Measurements from ENCODE around the gene PDSS2. TPM values are rescaled to one million over a fixed set of nuclear protein-coding genes. Genes with fewer than 3 reads are reported as not detected.

Gene PDSS2
- total and polyA plus RNA-seq, 9 of the 15 experiments (the other 6 are each of a cell fraction or from before 2014, with no cell fraction given): 5.8 to 21.1 (median 12.0) TPM

DNA sequence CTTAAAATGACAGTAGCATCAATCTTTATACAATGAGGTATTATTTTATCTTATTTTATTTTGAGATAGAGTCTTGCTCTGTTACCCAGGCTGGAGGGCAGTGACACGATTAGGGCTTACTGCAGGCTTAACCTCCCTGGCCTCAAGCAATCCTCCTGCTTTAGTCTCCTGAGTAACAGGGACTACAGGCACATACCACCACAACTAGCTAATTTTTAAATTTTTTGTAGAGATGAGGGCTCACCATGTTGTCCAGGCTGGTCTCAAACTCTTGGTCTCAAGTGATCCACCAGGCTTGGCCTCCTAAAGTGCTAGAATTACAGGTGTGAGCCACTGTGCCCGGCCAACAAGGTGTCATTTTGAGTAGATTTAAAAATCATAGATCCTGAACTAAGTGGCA lies 125.9 kb downstream of the PDSS2 start:
- ATAC-seq: no peak
- 76% methylated on average over 2 of the region's 2 CpGs for WGBS (ENCODE audit: insufficient coverage, low coverage, missing lambda C conversion rate)
- ChIA-PET POLR2A (no interaction called here), CTCF (ENCODE audit: low intra/inter-chr PET ratio) (interaction anchor here (0.6 kb wide), 1 partner anchor 196 kb away, joined by 3 read pairs; no protein-coding TSS in a partner anchor)
- BruUV-seq (replicated peaks): no TSS peak
- intact Hi-C loops (cut with micrococcal nuclease): no loop called here
- no peak for DNase-seq (ENCODE audit: extremely low read depth in 1 of 4, low spot score in 3 of 4)
- no peaks in the 10 kb centered on the region for H3K9me3 ChIP-seq (replicated peaks; ENCODE audit: control insufficient read depth, insufficient read depth, low read depth, low read length)
- H3K4me1 ChIP-seq (replicated peaks in 1 of 2; ENCODE audit: control insufficient read depth in 2 of 2, insufficient read depth in 2 of 2, low read length in 2 of 2): peaks cover 0 to 4% of the 10 kb centered on the region in 2 experiments; a peak in 1 of 5 replicates
- no peaks in the 10 kb centered on the region for H3K27me3 ChIP-seq (ENCODE audit: control insufficient read depth in 2 of 2, insufficient read depth in 2 of 2, low read length in 2 of 2)
- no peaks in the 10 kb centered on the region for H3K36me3 ChIP-seq (ENCODE audit: control insufficient read depth, insufficient read depth, low read length)
- H3K9ac ChIP-seq (ENCODE audit: insufficient read depth in 1 of 2, low read depth in 2 of 2, low read length in 2 of 2): no peak overlapping the region
- H3K4me2 ChIP-seq (ENCODE audit: insufficient read depth, low read length): no peak overlapping the region
- H3K4me3 ChIP-seq: no peak overlapping the region
- no peaks in the 10 kb centered on the region for H4K20me1 ChIP-seq (replicated peaks; ENCODE audit: control insufficient read depth, insufficient read depth, low read length)
- no peaks in the 10 kb centered on the region for H3K79me2 ChIP-seq (ENCODE audit: control insufficient read depth, insufficient read depth, low read length)
- in situ Hi-C loops (cut with MboI): no loop called here
- FAIRE-seq: no peak
- no peak for TF ChIP-seq ZFP1 (CRISPR knock-in tag; IDR thresholded peaks at IDR 0.05)
- TF ChIP-seq ZNF316 (IDR thresholded peaks at IDR 0.05): no peak
- no peak for TF ChIP-seq ZNF212 (CRISPR knock-in tag; IDR thresholded peaks at IDR 0.05)
- no peak for TF ChIP-seq CREBBP (IDR thresholded peaks at IDR 0.05; ENCODE audit: low read depth, low read length)
- TF ChIP-seq ZC3H8 (IDR thresholded peaks at IDR 0.05): no peak
- no peak for TF ChIP-seq KDM4B (IDR thresholded peaks at IDR 0.05; ENCODE audit: borderline replicate concordance in 2 of 2, low read depth in 1 of 2)
- no peak for TF ChIP-seq ZNF445 (CRISPR knock-in tag; IDR thresholded peaks at IDR 0.05; ENCODE audit: low read depth)
- TF ChIP-seq ZNF134 (CRISPR knock-in tag; conservative IDR thresholded peaks at IDR 0.05): no peak
- TF ChIP-seq, protein P1, sequence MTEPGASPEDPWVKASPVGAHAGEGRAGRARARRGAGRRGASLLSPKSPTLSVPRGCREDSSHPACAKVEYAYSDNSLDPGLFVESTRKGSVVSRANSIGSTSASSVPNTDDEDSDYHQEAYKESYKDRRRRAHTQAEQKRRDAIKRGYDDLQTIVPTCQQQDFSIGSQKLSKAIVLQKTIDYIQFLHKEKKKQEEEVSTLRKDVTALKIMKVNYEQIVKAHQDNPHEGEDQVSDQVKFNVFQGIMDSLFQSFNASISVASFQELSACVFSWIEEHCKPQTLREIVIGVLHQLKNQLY (CRISPR knock-in tag; conservative IDR thresholded peaks at IDR 0.05): no peak
- no peak for TF ChIP-seq ZNF717 (CRISPR knock-in tag; IDR thresholded peaks at IDR 0.05)
- TF ChIP-seq, protein P2, sequence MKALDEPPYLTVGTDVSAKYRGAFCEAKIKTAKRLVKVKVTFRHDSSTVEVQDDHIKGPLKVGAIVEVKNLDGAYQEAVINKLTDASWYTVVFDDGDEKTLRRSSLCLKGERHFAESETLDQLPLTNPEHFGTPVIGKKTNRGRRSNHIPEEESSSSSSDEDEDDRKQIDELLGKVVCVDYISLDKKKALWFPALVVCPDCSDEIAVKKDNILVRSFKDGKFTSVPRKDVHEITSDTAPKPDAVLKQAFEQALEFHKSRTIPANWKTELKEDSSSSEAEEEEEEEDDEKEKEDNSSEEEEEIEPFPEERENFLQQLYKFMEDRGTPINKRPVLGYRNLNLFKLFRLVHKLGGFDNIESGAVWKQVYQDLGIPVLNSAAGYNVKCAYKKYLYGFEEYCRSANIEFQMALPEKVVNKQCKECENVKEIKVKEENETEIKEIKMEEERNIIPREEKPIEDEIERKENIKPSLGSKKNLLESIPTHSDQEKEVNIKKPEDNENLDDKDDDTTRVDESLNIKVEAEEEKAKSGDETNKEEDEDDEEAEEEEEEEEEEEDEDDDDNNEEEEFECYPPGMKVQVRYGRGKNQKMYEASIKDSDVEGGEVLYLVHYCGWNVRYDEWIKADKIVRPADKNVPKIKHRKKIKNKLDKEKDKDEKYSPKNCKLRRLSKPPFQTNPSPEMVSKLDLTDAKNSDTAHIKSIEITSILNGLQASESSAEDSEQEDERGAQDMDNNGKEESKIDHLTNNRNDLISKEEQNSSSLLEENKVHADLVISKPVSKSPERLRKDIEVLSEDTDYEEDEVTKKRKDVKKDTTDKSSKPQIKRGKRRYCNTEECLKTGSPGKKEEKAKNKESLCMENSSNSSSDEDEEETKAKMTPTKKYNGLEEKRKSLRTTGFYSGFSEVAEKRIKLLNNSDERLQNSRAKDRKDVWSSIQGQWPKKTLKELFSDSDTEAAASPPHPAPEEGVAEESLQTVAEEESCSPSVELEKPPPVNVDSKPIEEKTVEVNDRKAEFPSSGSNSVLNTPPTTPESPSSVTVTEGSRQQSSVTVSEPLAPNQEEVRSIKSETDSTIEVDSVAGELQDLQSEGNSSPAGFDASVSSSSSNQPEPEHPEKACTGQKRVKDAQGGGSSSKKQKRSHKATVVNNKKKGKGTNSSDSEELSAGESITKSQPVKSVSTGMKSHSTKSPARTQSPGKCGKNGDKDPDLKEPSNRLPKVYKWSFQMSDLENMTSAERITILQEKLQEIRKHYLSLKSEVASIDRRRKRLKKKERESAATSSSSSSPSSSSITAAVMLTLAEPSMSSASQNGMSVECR (CRISPR knock-in tag; IDR thresholded peaks at IDR 0.05): no peak
- TF ChIP-seq KLF1 (tag; IDR thresholded peaks at IDR 0.05): no peak
- no peak for TF ChIP-seq LCOR (CRISPR knock-in tag; IDR thresholded peaks at IDR 0.05)
- no peak for TF ChIP-seq CC2D1A (IDR thresholded peaks at IDR 0.05)
- no peak for TF ChIP-seq WHSC1 (IDR thresholded peaks at IDR 0.05; ENCODE audit: low read length)
- no peak for TF ChIP-seq DACH1 (IDR thresholded peaks at IDR 0.05; ENCODE audit: partially characterized antibody)
- no peak for TF ChIP-seq ZNF76 (CRISPR knock-in tag; IDR thresholded peaks at IDR 0.05; ENCODE audit: borderline replicate concordance)
- TF ChIP-seq, protein P3, sequence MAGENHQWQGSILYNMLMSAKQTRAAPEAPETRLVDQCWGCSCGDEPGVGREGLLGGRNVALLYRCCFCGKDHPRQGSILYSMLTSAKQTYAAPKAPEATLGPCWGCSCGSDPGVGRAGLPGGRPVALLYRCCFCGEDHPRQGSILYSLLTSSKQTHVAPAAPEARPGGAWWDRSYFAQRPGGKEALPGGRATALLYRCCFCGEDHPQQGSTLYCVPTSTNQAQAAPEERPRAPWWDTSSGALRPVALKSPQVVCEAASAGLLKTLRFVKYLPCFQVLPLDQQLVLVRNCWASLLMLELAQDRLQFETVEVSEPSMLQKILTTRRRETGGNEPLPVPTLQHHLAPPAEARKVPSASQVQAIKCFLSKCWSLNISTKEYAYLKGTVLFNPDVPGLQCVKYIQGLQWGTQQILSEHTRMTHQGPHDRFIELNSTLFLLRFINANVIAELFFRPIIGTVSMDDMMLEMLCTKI (IDR thresholded peaks at IDR 0.05; ENCODE audit: partially characterized antibody): no peak
- TF ChIP-seq NCOA2 (IDR thresholded peaks at IDR 0.05; ENCODE audit: partially characterized antibody in 2 of 2): no peak
- H3K9me1 ChIP-seq (ENCODE audit: control insufficient read depth, insufficient read depth, low read length): no peaks in the 10 kb centered on the region
- no peak overlapping the region for H2AFZ ChIP-seq (ENCODE audit: low read depth, low read length)
- H3K27ac ChIP-seq (ENCODE audit: extremely low read depth, low read depth, low read length): no peak overlapping the region
